Neural cell (in vitro differentiated cells): Measurements from ENCODE around the gene NXPH3.

ENCODE experiments used
- CTCF ChIP-seq: fragments of 450-650 bp; IDR thresholded peaks from 2 replicates; pipeline ENCODE4 v1.5.1; 2014; ENCODE audit warnings: antibody characterized with exemption, mild to moderate bottlenecking, moderate library complexity; ENCODE audit not compliant: poor library complexity, severe bottlenecking
- EP300 ChIP-seq: fragments of 450-650 bp; conservative IDR thresholded peaks from 2 replicates; pipeline ENCODE4 v1.6.1; 2014; ENCODE audit warnings: antibody characterized with exemption, mild to moderate bottlenecking, moderate library complexity; ENCODE audit not compliant: poor library complexity, severe bottlenecking
- EZH2 ChIP-seq: fragments of 200-600, 300-800 bp; shearing (Covaris generic), sonication (generic); IDR thresholded peaks from 2 replicates; pipeline ENCODE4 v1.6.1; 2014; ENCODE audit warnings: antibody characterized with exemption, low read length, borderline replicate concordance, mild to moderate bottlenecking; ENCODE audit not compliant: insufficient read depth, poor library complexity, severe bottlenecking
- MXI1 ChIP-seq: fragments of 450-650 bp; conservative IDR thresholded peaks from 2 replicates; pipeline ENCODE4 v1.6.1; 2014; ENCODE audit warnings: antibody characterized with exemption, mild to moderate bottlenecking; ENCODE audit not compliant: poor library complexity, severe bottlenecking
- POLR2AphosphoS5 ChIP-seq: IDR thresholded peaks from 2 replicates; pipeline ENCODE4 v1.6.1; 2012
- RAD21 ChIP-seq: fragments of 450-650 bp; conservative IDR thresholded peaks from 2 replicates; pipeline ENCODE4 v1.6.1; 2014; ENCODE audit warnings: antibody characterized with exemption, mild to moderate bottlenecking, moderate library complexity
- REST ChIP-seq: IDR thresholded peaks from 2 replicates; pipeline ENCODE4 v1.6.1; 2012; ENCODE audit warnings: borderline replicate concordance
- SMC3 ChIP-seq: fragments of 450-650 bp; conservative IDR thresholded peaks from 2 replicates; pipeline ENCODE4 v1.6.1; 2014; ENCODE audit warnings: antibody characterized with exemption, mild to moderate bottlenecking, moderate library complexity; ENCODE audit not compliant: poor library complexity
- TAF1 ChIP-seq: IDR thresholded peaks from 2 replicates; pipeline ENCODE4 v1.6.1; 2012; ENCODE audit warnings: low read depth

GRCh38 chr17:49613182-49613800 is 37.6 kb downstream of the NXPH3 start:
- no peak for TF ChIP-seq POLR2AphosphoS5
- no peak for TF ChIP-seq EP300
- no peak for TF ChIP-seq CTCF
- no peak for TF ChIP-seq REST
- no peak for TF ChIP-seq EZH2
- TF ChIP-seq RAD21 = no peak
- TF ChIP-seq SMC3 = no peak
- no peak for TF ChIP-seq TAF1
- TF ChIP-seq MXI1 = no peak
